Liver (tissue), 9 donors: ENCODE data around the gene TRIO. TPM values are rescaled to one million over a fixed set of nuclear protein-coding genes. Genes with fewer than 3 reads are reported as not detected.

Experiments used
- DNase-seq: peaks from one replicate; pipeline ENCODE4 v3.0.0-alpha.2; 2017; ENCODE audit warnings: low spot score
- H3K27ac ChIP-seq, 2 donors: one replicate each; pipeline ENCODE4 v1.7.0; 2013; ENCODE audit warnings: inconsistent platforms in 2 of 2, low read length in 2 of 2, control low read depth in 1 of 2, low read depth in 1 of 2, mild to moderate bottlenecking in 1 of 2
- H3K27me3 ChIP-seq, 4 donors: one replicate each; pipeline versions ENCODE4 v1.6.1 to v1.7.0; 2013; ENCODE audit warnings: low read length in 3 of 4, inconsistent platforms in 1 of 4, mild to moderate bottlenecking in 1 of 4, moderate library complexity in 1 of 4; ENCODE audit not compliant: control insufficient read depth in 4 of 4, insufficient read depth in 4 of 4
- H3K36me3 ChIP-seq, 4 donors: one replicate each; pipeline versions ENCODE4 v1.6.1 to v1.7.0; 2013; ENCODE audit warnings: low read length in 3 of 4, mild to moderate bottlenecking in 3 of 4, low read depth in 1 of 4, moderate library complexity in 1 of 4; ENCODE audit not compliant: control insufficient read depth in 4 of 4, insufficient read depth in 3 of 4
- H3K4me1 ChIP-seq, 4 donors: one replicate each; pipeline versions ENCODE4 v1.6.1 to v1.7.0; 2013; ENCODE audit warnings: low read length in 3 of 4, mild to moderate bottlenecking in 3 of 4, moderate library complexity in 1 of 4; ENCODE audit not compliant: control insufficient read depth in 4 of 4, insufficient read depth in 4 of 4
- H3K4me3 ChIP-seq, 3 donors: one replicate each; pipeline versions ENCODE4 v1.6.1 to v1.7.0; 2013; ENCODE audit warnings: low read length in 3 of 3, control low read depth in 1 of 3, low read depth in 1 of 3, mild to moderate bottlenecking in 1 of 3
- H3K9ac ChIP-seq, 2 donors: one replicate each; pipeline ENCODE4 v1.7.0; 2013; ENCODE audit warnings: low read length in 2 of 2, mild to moderate bottlenecking in 2 of 2, moderate library complexity in 2 of 2, control low read depth in 1 of 2, low read depth in 1 of 2
- H3K9me3 ChIP-seq, 4 donors: one replicate each; pipeline versions ENCODE4 v1.6.1 to v1.7.0; 2013; ENCODE audit warnings: low read length in 3 of 4; ENCODE audit not compliant: control insufficient read depth in 4 of 4
- CTCF ChIP-seq: fragments of 150-350 bp; IDR thresholded peaks from 2 replicates; pipeline ENCODE4 v1.5.1; 2017; ENCODE audit warnings: improper control_type of control experiment, low read depth, low read length; ENCODE audit not compliant: missing input control
- EGR1 ChIP-seq, 2 donors: IDR thresholded peaks; 2 replicates each; pipeline ENCODE4 v1.6.1; 2016 to 2018; ENCODE audit warnings: antibody characterized with exemption in 2 of 2, low read depth in 2 of 2
- FOXA1 ChIP-seq: IDR thresholded peaks from 2 replicates; pipeline ENCODE4 v1.6.1; 2016; ENCODE audit warnings: antibody characterized with exemption
- FOXA2 ChIP-seq: IDR thresholded peaks from 2 replicates; pipeline ENCODE4 v1.6.1; 2016; ENCODE audit warnings: antibody characterized with exemption
- GABPA ChIP-seq, 2 donors: IDR thresholded peaks in 1 of 2; conservative IDR thresholded peaks in 1 of 2; 2 replicates each; pipeline ENCODE4 v1.6.1; 2016; ENCODE audit warnings: antibody characterized with exemption in 2 of 2, mild to moderate bottlenecking in 1 of 2, moderate library complexity in 1 of 2
- HNF4A ChIP-seq, 2 donors: conservative IDR thresholded peaks; 2 replicates each; pipeline ENCODE4 v1.6.1; 2016; ENCODE audit warnings: antibody characterized with exemption in 2 of 2, mild to moderate bottlenecking in 2 of 2
- HNF4G ChIP-seq: IDR thresholded peaks from 2 replicates; pipeline ENCODE4 v1.6.1; 2016; ENCODE audit warnings: antibody characterized with exemption
- JUND ChIP-seq, 2 donors: IDR thresholded peaks; 2 replicates each; pipeline ENCODE4 v1.6.1; 2016; ENCODE audit warnings: antibody characterized with exemption in 2 of 2
- MAX ChIP-seq: IDR thresholded peaks from 2 replicates; pipeline ENCODE4 v1.6.1; 2016; ENCODE audit warnings: antibody characterized with exemption
- NR2F2 ChIP-seq: IDR thresholded peaks from 2 replicates; pipeline ENCODE4 v1.6.1; 2016; ENCODE audit warnings: antibody characterized with exemption
- RAD21 ChIP-seq, 2 donors: IDR thresholded peaks; 2 replicates each; pipeline ENCODE4 v1.6.1; 2016; ENCODE audit warnings: antibody characterized with exemption in 2 of 2, mild to moderate bottlenecking in 2 of 2
- RXRA ChIP-seq, 2 donors: IDR thresholded peaks; 2 replicates each; pipeline ENCODE4 v1.6.1; 2017 to 2018; ENCODE audit warnings: antibody characterized with exemption in 2 of 2, mild to moderate bottlenecking in 1 of 2
- SP1 ChIP-seq: IDR thresholded peaks from 2 replicates; pipeline ENCODE4 v1.6.1; 2018; ENCODE audit warnings: antibody characterized with exemption, mild to moderate bottlenecking
- TAF1 ChIP-seq: conservative IDR thresholded peaks from 2 replicates; pipeline ENCODE4 v1.6.1; 2016; ENCODE audit warnings: antibody characterized with exemption, mild to moderate bottlenecking
- YY1 ChIP-seq: IDR thresholded peaks from 2 replicates; pipeline ENCODE4 v1.6.1; 2016; ENCODE audit warnings: antibody characterized with exemption, mild to moderate bottlenecking
- ZBTB33 ChIP-seq: IDR thresholded peaks from 2 replicates; pipeline ENCODE4 v1.6.1; 2016; ENCODE audit warnings: antibody characterized with exemption
- WGBS: extraction: QIAGEN DNeasy Blood & Tissue Kit; methylation state at CpG from one replicate; pipeline ENCODE4 v1.1.7; 2013; 5-methylcytosine and 5-hydroxymethylcytosine counted together
- polyA plus RNA-seq, 2 donors: library from polyadenylated mRNA; stranded (reverse) in 1 of 2; unstranded in 1 of 2; fragments of 200-250 nt in 1 of 2; fragments of >200 nt in 1 of 2; fragmentation: Nextera tagmentation in 1 of 2; extraction: Ambion mirVana in 1 of 2; gene quantifications; one replicate each; pipeline versions ENCODE4 v1.2.1 to v1.2.3, GENCODE V29; 2013 to 2015
- total RNA-seq, 2 donors: library from RNA; depleted of rRNA; stranded (reverse); fragments of >200 nt; gene quantifications; one replicate each; pipeline ENCODE4 v1.2.3, GENCODE V29; 2014
- TF ChIP-seq, protein P1 (sequence below): IDR thresholded peaks from 2 replicates; pipeline ENCODE4 v1.6.1; 2016; ENCODE audit warnings: antibody characterized with exemption
- donor health status: healthy.
- donor health status: healthy.
- donor health status: healthy.
- donor health status: healthy.
- donor health status: healthy.

Gene TRIO
- total and polyA plus RNA-seq, 4 donors = 8.5 to 86.2 (median 16.0) TPM

DNA sequence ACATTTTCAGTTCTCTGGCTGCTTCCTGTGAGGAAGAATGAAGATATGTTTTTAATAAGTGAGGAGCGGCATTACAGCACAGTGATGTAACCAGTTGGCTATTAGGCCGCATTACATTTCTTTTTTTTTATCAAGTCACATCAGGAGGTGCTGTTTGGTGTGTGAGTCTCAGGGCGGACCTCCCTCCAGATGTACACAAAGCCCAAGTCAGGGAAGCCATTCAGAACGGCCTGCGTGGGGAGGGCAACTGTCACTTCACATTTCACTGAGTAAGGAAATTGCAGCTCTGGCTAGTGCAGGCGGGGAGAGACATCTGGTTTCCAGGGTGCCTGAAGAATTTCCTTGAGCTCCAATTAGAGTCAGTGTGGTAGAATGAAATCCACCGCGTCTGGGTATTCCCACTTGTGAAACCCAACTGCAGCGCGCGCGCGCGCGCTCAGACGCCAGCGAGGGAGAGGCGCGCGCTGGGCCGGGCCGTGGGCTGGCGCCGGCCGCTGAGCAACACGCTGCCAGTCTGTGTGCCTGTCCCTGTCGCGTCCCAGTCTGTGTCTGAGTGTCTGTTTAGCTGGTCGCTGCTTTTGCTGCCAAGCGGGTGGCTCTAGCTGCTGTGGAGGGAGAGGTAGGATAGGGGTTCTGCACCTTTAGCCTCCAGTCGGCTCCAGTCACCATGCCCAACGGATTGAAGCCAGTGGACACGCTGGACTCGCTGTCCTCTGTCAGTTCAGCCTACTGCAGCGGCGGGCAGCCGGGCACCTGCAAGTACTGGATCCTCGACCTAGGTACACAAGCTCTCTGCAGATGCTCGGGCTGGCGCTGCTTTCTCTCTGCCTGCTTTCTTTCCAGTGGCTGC lies 297.7 kb downstream of the TRIO start:
- Histone ChIP-seq H3K27ac (no peak overlapping the region), H3K36me3 (peaks cover 2 to 26% (median 7%) of the 10 kb centered on the region in 4 donors), H3K4me3 (no peak overlapping the region), H3K4me1 (no peaks in the 10 kb centered on the region), H3K9ac (no peak overlapping the region), H3K9me3 (no peaks in the 10 kb centered on the region), H3K27me3 (no peaks in the 10 kb centered on the region)
- no peak for TF ChIP-seq HNF4A (conservative IDR thresholded peaks at IDR 0.05)
- TF ChIP-seq FOXA1 = no peak
- no peak for TF ChIP-seq GABPA (IDR thresholded peaks at IDR 0.05 in 1 of 2, conservative IDR thresholded peaks at IDR 0.05 in 1 of 2)
- TF ChIP-seq ZBTB33 = no peak
- no peak for TF ChIP-seq NR2F2
- no peak for TF ChIP-seq MAX
- TF ChIP-seq JUND (IDR thresholded peaks at IDR 0.05) = no peak
- no peak for DNase-seq
- 89% methylated on average over 40 of the region's 40 CpGs for WGBS

DNA sequence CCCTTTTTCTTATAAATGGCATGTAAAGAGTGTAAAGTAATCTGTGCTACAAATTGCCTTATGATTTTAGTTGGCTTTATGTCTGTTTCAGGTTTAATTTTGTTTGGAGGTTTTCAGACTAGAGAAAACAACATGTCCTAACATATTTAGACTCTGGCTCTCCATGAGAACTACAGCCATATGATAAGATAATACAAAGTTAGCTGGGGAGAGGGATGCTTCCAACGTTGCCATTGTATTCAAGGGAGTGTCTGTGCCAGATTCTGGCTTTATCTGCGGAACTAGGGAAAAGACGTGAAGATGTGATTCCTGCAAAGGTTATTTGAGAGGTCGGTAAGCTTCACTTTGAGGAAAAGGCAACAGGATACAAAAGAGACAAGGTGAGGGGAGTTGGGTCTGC lies 298.5 kb downstream of the TRIO start:
- 81% methylated on average over 4 of the region's 4 CpGs for WGBS
- Histone ChIP-seq H3K9ac (no peak overlapping the region), H3K4me3 (no peak overlapping the region)

GRCh38 chr5:14442536-14442935 lies 299.4 kb downstream of the TRIO start:
- no peaks in the 10 kb centered on the region for H3K9me3 ChIP-seq
- no peak overlapping the region for H3K4me3 ChIP-seq
- peaks cover 2 to 26% (median 6%) of the 10 kb centered on the region in 4 donors for H3K36me3 ChIP-seq
- no peaks in the 10 kb centered on the region for H3K27me3 ChIP-seq
- H3K9ac ChIP-seq = no peak overlapping the region
- no peak for DNase-seq
- no peaks in the 10 kb centered on the region for H3K4me1 ChIP-seq
- H3K27ac ChIP-seq = no peak overlapping the region
- WGBS = 93% methylated on average over 5 of the region's 5 CpGs
- TF ChIP-seq, protein P1, sequence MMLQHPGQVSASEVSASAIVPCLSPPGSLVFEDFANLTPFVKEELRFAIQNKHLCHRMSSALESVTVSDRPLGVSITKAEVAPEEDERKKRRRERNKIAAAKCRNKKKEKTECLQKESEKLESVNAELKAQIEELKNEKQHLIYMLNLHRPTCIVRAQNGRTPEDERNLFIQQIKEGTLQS = no peak
- no peak for TF ChIP-seq TAF1
- no peak for TF ChIP-seq YY1
- no peak for TF ChIP-seq SP1
- TF ChIP-seq HNF4G = no peak
- TF ChIP-seq FOXA1 = no peak
- TF ChIP-seq CTCF = no peak
- no peak for TF ChIP-seq HNF4A (conservative IDR thresholded peaks at IDR 0.05)
- no peak for TF ChIP-seq RXRA (IDR thresholded peaks at IDR 0.05)
- TF ChIP-seq GABPA (IDR thresholded peaks at IDR 0.05 in 1 of 2, conservative IDR thresholded peaks at IDR 0.05 in 1 of 2) = no peak
- TF ChIP-seq ZBTB33 = no peak
- no peak for TF ChIP-seq FOXA2
- no peak for TF ChIP-seq NR2F2
- no peak for TF ChIP-seq JUND (IDR thresholded peaks at IDR 0.05)
- no peak for TF ChIP-seq EGR1 (IDR thresholded peaks at IDR 0.05; ENCODE audit: low read depth in 2 of 2)
- TF ChIP-seq RAD21 (IDR thresholded peaks at IDR 0.05) = no peak

More for the DNA sequence above, 298.5 kb downstream of the TRIO start:
- Histone ChIP-seq H3K27me3 (no peaks in the 10 kb centered on the region), H3K27ac (no peak overlapping the region), H3K9me3 (no peaks in the 10 kb centered on the region), H3K36me3 (peaks cover 2 to 26% (median 6%) of the 10 kb centered on the region in 4 donors), H3K4me1 (no peaks in the 10 kb centered on the region)
- no peak for TF ChIP-seq MAX
- no peak for TF ChIP-seq EGR1 (IDR thresholded peaks at IDR 0.05; ENCODE audit: low read depth in 2 of 2)
- no peak for TF ChIP-seq HNF4A (conservative IDR thresholded peaks at IDR 0.05)
- no peak for TF ChIP-seq YY1
- TF ChIP-seq SP1 = no peak
- no peak for DNase-seq
